Activated B cell treated with CpG ODN at 0.5 μM for 24 hours (primary cell): ENCODE results near the gene TANGO6. TPM values are rescaled to one million over a fixed set of nuclear protein-coding genes. Genes with fewer than 3 reads are reported as not detected.
A peak's percentile ranks its signal among the peaks of the same experiment; 100 is the strongest.
"Not testable (repeated sequence)": the region's sequence is repeated elsewhere in the genome, so short reads cannot be mapped to it uniquely, and the experiment has no call there.

Source experiments
- ATAC-seq: fragments of 200-7000 bp; cut with Tn5 transposase; one replicate; pipeline ENCODE4 v1.10.0; 2021; ENCODE audit warnings: low read depth, mild to moderate bottlenecking, moderate library complexity
- CTCF ChIA-PET: fragments of 350-600 bp; sonication (Branson Sonifier 250); formaldehyde crosslinking; loops from one replicate; lab custom pipeline; 2021; ENCODE audit warnings: antibody characterized with exemption; lab: Charles Lee
- POLR2A ChIA-PET: fragments of 350-600 bp; sonication (Branson Sonifier 250); formaldehyde crosslinking; loops from one replicate; lab custom pipeline; 2021; ENCODE audit warnings: antibody characterized with exemption; lab: Charles Lee
- DNase-seq: peaks from one replicate; pipeline ENCODE4 v3.0.0; 2022
- H3K27ac Mint-ChIP-seq: one replicate; pipeline ENCODE4 v1.8.0; 2020; ENCODE audit warnings: mixed read lengths
- H3K27me3 Mint-ChIP-seq: one replicate; pipeline ENCODE4 v1.8.0; 2021; ENCODE audit warnings: mixed read lengths
- H3K36me3 Mint-ChIP-seq: one replicate; pipeline ENCODE4 v1.8.0; 2021; ENCODE audit warnings: low read depth, mixed read lengths
- H3K4me1 Mint-ChIP-seq: one replicate; pipeline ENCODE4 v1.8.0; 2021; ENCODE audit warnings: mixed read lengths
- H3K4me3 Mint-ChIP-seq: one replicate; pipeline ENCODE4 v1.8.0; 2020; ENCODE audit warnings: mild to moderate bottlenecking, mixed read lengths
- H3K9me3 Mint-ChIP-seq: one replicate; pipeline ENCODE4 v1.8.0; 2020; ENCODE audit warnings: mixed read lengths
- intact Hi-C: fragments of 100-400 bp; cut with micrococcal nuclease; formaldehyde crosslinking; loops from one replicate; pipeline ENCODE4 v1.15.1; 2024
- total RNA-seq: library from RNA; stranded (reverse); gene quantifications from 2 replicates; pipeline ENCODE4 v1.2.3, GENCODE V29; 2022
- TF ChIP-seq, protein P1 (sequence below): fragments of 200-600 bp; IDR thresholded peaks from one replicate; pipeline ENCODE4 v1.8.0; 2022; ENCODE audit warnings: antibody characterized with exemption, mild to moderate bottlenecking

Gene TANGO6
- total RNA-seq, 1 donor from 2014 or later: 39.4 TPM

DNA sequence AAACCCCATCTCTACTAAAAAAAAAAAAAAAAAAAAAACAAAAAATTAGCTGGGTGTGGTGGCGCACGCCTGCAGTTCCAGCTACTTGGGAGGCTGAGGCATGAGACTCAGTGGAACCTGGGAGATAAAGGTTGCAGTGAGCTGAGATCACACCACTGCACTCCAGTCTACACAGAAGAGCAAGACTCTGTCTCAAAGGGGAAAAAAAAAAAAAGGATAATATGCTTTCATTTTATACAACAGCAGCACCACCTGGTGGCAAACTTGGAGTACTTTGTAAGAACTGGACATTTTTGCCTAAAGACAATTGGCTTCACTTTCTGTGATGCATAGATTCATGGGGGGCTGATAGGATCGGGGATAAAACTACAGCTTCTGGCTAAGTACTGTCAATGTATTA, 280.6 kb downstream of the TANGO6 start:
- Mint-ChIP-seq H3K4me3 (no peak overlapping the region), H3K27me3 (no peaks in the 10 kb centered on the region), H3K36me3 (peaks cover 43% of the 10 kb centered on the region), H3K4me1 (peaks cover 13% of the 10 kb centered on the region), H3K9me3 (no peaks in the 10 kb centered on the region), H3K27ac (no peak overlapping the region)
- DNase-seq: no peak
- ChIA-PET CTCF (interaction anchor here (0.6 to 3.5 kb wide), 16 partner anchors 9 to 1409 kb away, joined by 3 to 51 read pairs (median 4); no protein-coding TSS in a partner anchor), POLR2A (interaction anchor here (0.7 to 1.0 kb wide), 4 partner anchors 11 to 525 kb away, joined by 3 to 6 read pairs (median 4); partner anchors contain the start of gene TANGO6)
- ATAC-seq: peak; percentile 69
- intact Hi-C loops: loop anchor here (1.0 to 2.0 kb wide), 5 partner anchors 19 to 596 kb away; partner anchors contain the start of gene HAS3
- TF ChIP-seq, protein P1, sequence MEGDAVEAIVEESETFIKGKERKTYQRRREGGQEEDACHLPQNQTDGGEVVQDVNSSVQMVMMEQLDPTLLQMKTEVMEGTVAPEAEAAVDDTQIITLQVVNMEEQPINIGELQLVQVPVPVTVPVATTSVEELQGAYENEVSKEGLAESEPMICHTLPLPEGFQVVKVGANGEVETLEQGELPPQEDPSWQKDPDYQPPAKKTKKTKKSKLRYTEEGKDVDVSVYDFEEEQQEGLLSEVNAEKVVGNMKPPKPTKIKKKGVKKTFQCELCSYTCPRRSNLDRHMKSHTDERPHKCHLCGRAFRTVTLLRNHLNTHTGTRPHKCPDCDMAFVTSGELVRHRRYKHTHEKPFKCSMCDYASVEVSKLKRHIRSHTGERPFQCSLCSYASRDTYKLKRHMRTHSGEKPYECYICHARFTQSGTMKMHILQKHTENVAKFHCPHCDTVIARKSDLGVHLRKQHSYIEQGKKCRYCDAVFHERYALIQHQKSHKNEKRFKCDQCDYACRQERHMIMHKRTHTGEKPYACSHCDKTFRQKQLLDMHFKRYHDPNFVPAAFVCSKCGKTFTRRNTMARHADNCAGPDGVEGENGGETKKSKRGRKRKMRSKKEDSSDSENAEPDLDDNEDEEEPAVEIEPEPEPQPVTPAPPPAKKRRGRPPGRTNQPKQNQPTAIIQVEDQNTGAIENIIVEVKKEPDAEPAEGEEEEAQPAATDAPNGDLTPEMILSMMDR: peak; percentile 26

DNA sequence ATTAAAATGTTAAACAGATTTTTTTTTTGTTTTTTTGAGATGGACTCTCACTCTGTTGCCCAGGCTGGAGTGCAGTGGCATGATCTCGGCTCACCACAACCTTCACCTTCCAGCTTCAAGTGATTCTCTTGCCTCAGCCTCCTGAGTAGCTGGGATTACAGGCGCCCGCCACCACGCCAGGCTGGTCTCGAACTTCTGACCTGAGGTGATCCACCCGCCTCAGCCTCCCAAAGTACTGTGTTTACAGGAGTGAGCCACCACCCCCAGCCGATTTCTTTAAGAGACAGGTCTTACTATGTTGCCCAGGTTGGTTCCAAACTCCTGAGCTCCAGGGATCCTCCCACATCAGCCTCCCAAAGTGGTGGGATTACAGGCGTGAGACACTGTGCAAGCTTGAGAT, 281.1 kb downstream of the TANGO6 start:
- intact Hi-C loops: loop anchor here (1.0 to 2.0 kb wide), 5 partner anchors 20 to 596 kb away; partner anchors contain the start of gene HAS3
- H3K27ac Mint-ChIP-seq: not testable (repeated sequence)
- POLR2A ChIA-PET: interaction anchor here (0.9 to 1.0 kb wide), 2 partner anchors 12 to 281 kb away, joined by 3 to 6 read pairs; partner anchors contain the start of gene TANGO6

DNA sequence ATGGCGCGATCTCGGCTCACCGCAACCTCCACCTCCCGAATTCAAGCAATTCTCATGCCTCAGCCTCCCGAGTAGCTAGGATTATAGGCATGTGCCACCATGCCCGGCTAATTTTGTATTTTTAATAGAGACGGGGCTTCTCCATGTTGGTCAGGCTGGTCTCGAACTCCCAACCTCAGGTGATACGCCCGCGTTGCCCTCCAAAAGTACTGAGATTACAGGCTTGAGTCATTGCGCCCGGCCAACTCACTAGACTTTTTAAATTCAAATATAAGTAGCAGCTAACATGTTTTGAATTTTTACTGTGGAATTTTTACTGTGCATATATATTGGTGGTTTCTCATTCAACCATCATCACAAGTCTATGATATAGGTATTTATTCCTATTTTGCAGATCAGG, 281.6 kb downstream of the TANGO6 start:
- CTCF ChIA-PET: interaction anchor here (0.7 to 3.5 kb wide), 9 partner anchors 8 to 756 kb away, joined by 3 to 51 read pairs (median 4); no protein-coding TSS in a partner anchor
- not testable (repeated sequence) for H3K4me3 Mint-ChIP-seq, H3K27me3 Mint-ChIP-seq, ATAC-seq, H3K9me3 Mint-ChIP-seq, DNase-seq, H3K27ac Mint-ChIP-seq
- POLR2A ChIA-PET: interaction anchor here (1.0 kb wide), 1 partner anchor 12 kb away, joined by 3 read pairs; no protein-coding TSS in a partner anchor
- intact Hi-C loops: loop anchor here (1.0 to 2.0 kb wide), 5 partner anchors 20 to 597 kb away; partner anchors contain the start of gene HAS3
- Mint-ChIP-seq H3K36me3 (peaks cover 40% of the 10 kb centered on the region), H3K4me1 (peaks cover 19% of the 10 kb centered on the region)

More for the DNA sequence above, 281.1 kb downstream of the TANGO6 start:
- not testable (repeated sequence) for DNase-seq, H3K9me3 Mint-ChIP-seq, ATAC-seq, H3K27me3 Mint-ChIP-seq, H3K4me3 Mint-ChIP-seq
- Mint-ChIP-seq H3K4me1 (peaks cover 14% of the 10 kb centered on the region), H3K36me3 (peaks cover 39% of the 10 kb centered on the region)
- CTCF ChIA-PET: interaction anchor here (0.6 to 3.5 kb wide), 14 partner anchors 9 to 1408 kb away, joined by 3 to 51 read pairs (median 4); no protein-coding TSS in a partner anchor

DNA sequence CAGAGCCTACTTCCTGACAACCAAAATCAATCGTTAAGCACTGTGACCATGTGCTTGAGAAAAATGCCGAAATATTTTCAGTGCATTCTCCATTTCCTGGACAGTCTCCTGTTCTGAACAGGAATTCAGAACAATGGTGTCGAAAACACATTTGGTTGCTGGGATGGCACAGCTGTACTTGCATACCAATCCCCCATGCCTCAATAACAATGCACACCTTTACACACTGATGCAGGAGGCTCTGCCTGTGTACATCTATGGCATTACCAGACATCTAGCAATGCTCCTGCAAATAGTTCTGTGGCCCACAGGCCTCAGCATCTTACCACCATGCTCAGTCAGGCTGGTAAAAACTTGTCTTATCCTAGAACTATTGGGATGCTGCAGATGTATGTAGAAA, 282.9 kb downstream of the TANGO6 start:
- no peaks in the 10 kb centered on the region for H3K9me3 Mint-ChIP-seq

DNA sequence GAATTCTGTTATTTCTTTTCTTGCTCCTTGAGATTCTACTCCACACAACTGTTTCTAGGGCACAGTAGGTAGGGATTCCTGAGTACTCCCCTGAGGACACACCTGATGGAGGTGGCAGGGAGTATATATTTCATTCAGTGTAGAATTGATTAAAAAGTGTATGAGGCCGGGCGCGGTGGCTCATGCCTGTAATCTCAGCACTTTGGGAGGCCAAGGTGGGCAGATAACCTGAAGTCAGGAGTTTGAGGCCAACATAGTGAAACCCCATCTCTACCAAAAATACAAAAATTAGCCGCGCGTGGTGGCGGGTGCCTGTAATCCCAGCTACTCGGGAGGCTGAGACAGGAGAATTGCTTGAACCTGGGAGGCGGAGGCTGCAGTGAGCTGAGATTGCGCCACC, 283.5 kb downstream of the TANGO6 start:
- POLR2A ChIA-PET, H3K27me3 Mint-ChIP-seq, CTCF ChIA-PET, H3K4me3 Mint-ChIP-seq, DNase-seq, H3K27ac Mint-ChIP-seq, H3K9me3 Mint-ChIP-seq, intact Hi-C loops, ATAC-seq: not testable (repeated sequence)
- Mint-ChIP-seq H3K36me3 (peaks cover 32% of the 10 kb centered on the region), H3K4me1 (peaks cover 36% of the 10 kb centered on the region)

More for the DNA sequence above, 282.9 kb downstream of the TANGO6 start:
- no peak for DNase-seq
- H3K27ac Mint-ChIP-seq: no peak overlapping the region
- peaks cover 32% of the 10 kb centered on the region for H3K36me3 Mint-ChIP-seq
- no peak overlapping the region for H3K4me3 Mint-ChIP-seq
- TF ChIP-seq, protein P1: no peak
- H3K27me3 Mint-ChIP-seq: no peaks in the 10 kb centered on the region
- CTCF ChIA-PET: no interaction called here
- ATAC-seq: no peak
- H3K4me1 Mint-ChIP-seq: peaks cover 31% of the 10 kb centered on the region
- intact Hi-C loops: no loop called here
- POLR2A ChIA-PET: no interaction called here

DNA sequence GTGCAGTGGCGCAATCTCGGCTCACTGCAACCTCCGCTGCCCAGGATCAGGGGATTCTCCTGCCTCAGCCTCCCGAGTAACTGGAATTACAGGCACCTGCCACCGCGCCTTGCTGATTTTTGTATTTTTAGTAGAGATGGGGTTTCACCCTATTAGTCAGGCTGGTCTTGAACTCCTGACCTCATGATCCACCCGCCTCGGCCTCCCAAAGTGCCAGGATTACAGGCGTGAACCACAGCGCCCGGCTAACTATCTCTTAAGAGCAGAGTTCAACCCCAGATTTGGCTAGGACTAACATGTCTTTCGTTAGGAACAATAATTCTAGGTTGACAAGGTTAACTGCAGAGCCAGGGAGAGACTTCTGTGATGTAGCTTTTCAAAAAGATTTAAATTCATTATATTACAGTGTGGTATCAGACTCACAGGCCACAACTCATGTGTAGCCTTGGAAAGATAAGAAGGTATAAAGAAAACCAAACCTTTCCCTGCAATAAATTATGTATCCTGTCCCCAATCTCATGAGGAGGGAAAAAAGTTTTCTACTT, 284.7 kb downstream of the TANGO6 start:
- Mint-ChIP-seq H3K9me3 (no peaks in the 10 kb centered on the region), H3K27ac (no peak overlapping the region), H3K4me3 (no peak overlapping the region), H3K27me3 (no peaks in the 10 kb centered on the region), H3K36me3 (peaks cover 36% of the 10 kb centered on the region), H3K4me1 (peaks cover 40% of the 10 kb centered on the region)
- TF ChIP-seq, protein P1: no peak
- ATAC-seq (no peak), DNase-seq (no peak)
- intact Hi-C loops: no loop called here
- ChIA-PET CTCF (no interaction called here), POLR2A (no interaction called here)
